Esophagus muscularis mucosa (tissue), 2 donors: ENCODE measurements around the gene FCHSD1.

Experiments used
- POLR2A ChIP-seq: fragments of 450-650 bp; IDR thresholded peaks from one replicate; pipeline ENCODE4 v1.6.1; 2017; ENCODE audit warnings: antibody characterized with exemption, moderate library complexity, mild to moderate bottlenecking, low read depth
- POLR2AphosphoS5 ChIP-seq, 2 donors: sonication (generic); formaldehyde crosslinking; IDR thresholded peaks; one replicate each; pipeline ENCODE4 v1.6.1; 2017; ENCODE audit warnings: antibody characterized with exemption in 2 of 2

GRCh38 chr5:141692533-141692888, 41.3 kb upstream of the FCHSD1 start:
- TF ChIP-seq POLR2AphosphoS5 (IDR thresholded peaks at IDR 0.05): no peak
- TF ChIP-seq POLR2A: no peak
